ENCODE results near the gene CACNA1C.

Gene CACNA1C

GRCh38 chr12:2456813-2457186, 404.0 kb downstream of the CACNA1C start:
- no peak for DNase-seq (ENCODE audit: low read depth)

DNA sequence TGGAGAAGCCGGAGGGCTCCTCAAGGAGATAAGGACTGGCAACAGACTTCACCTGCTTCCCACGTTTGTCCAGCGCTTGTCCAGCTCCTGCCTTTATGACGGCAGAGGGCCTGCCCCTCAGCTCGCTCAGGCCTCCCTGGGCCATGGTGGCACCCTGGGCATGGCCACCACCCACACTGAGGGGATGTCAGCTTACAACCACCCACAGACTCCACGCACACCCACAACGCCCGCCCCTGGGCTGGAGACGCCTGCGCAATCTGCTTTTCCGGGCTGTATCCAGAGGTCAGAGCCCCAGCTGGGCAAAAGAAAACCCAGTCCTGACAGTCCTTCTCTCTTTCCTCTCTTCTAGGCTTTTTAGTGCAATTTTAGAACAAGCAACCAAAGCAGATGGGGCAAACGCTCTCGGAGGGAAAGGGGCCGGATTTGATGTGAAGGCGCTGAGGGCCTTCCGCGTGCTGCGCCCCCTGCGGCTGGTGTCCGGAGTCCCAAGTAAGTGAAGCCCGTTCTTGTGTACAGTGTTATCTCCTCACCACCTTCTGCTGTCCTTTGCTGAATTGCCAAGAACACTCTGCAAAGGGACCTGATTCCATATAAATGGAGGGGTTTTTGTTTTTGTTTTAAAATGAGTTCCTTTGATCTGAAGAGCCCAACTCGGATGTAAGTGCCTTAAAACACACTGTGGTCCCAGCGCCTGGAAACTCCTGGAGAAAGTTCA, 404.6 kb downstream of the CACNA1C start:
- no peak for DNase-seq (ENCODE audit: low read depth)

DNA sequence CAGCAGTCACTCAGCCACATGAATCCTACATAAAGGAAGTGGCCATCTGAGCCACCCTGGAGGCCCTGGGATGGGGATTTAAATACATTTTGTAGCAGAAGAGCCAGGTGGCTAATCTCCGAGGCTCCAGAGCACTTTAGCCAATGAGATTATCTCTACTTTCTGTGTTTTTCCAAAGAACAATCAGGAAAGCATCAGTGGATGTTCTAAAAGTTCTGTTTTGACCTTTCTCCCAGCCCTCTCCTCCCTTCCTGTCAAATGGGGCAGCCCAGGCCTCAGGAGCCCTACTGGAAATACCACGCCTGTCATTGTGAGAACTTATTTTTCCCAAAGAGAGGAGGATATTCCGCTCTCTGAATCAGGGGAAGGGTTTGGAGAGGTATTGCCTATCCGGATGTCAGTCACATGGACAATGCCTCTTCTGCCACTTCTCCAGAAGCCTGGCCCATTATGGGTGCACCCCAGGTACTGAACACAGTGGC, 405.2 kb downstream of the CACNA1C start:
- no peak for DNase-seq (ENCODE audit: low read depth)

DNA sequence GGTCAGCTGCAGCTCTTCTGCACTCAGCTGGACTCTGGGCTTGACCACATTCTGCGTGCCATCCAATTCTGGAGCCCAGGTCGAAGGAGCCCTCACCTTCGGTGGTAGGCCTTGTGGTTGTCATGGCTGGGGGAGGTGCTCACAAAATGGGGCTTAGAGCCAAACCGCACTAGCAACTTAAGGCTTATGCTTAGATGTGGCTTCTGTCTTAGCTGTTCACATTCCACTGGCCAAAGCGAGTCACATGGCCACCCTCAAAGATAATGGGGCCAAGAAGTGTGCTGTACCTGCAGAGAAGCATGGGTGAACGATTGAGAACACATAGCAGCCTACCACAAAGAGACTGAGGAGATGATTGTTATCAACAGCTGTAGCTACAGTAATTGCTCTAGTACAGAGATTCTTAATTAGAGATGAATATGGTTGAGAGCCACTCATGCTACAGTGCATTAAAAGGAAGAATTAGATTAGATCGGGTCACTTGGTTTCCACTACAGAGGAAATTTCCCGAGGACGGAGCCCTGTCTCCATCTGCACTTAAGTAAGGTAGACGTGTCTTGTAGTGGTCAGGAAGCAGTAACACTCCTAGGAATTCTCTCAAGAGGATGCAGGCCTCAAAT, 407.4 kb downstream of the CACNA1C start:
- DNase-seq (ENCODE audit: low read depth) = no peak

DNA sequence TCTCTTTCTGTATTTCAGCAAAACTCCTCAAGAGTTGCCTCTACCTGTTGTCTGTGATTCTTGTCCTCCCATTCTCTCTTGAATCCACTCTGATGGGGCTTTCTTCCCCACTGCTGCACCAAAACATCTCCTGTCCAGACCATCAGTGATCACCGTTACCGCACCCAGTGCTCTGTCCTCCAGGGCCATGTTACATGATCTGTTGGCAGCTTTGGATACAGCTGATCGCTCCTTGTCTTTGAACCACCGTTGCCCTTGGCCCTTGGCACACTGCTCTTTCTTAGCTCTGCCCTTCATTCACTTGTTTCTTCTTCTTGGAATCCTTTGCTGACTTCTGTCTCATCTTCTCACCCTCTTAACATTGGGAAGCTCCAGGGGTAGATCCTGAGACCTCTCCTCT, 408.3 kb downstream of the CACNA1C start:
- DNase-seq (ENCODE audit: low read depth) = no peak

DNA sequence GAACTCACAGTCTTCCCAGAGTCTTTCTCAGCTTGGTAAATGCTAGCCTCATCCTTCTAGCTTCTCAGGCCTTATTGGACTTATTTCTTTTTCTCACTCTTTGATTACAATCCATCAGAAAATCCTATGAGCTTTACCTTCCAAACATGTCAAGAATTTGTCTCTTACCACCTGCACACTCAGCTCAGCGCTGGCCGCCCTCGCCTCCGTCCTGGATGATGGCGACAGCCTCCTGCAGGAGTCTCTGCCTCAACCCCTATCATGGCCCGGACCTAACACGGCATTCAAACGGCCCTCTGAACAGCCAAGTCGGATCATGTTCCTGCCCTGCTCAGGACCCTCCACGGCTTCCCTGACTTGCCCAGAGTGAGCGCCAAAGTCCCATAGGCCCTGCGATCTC, 408.9 kb downstream of the CACNA1C start:
- DNase-seq (ENCODE audit: low read depth) = no peak

DNA sequence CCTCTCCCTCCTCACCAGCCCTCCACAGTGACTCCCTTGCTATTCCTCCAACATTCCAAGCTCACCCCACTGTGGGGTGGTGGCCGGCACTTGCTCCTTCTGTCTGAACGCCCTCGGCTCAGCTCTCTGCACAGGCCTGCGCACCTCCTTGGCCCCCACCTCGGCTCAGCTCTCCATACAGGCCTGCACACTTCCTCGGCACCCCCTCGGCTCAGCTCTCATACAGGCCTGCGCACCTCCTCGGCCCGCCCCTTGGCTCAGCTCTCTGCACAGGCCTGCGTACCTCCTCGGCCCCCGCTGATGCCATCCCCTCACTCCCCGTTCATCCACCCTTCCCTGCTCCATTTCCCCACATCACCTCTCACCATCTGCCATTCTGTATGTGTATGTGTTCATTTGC, 409.3 kb downstream of the CACNA1C start:
- no peak for DNase-seq (ENCODE audit: low read depth)

- no peak for DNase-seq (ENCODE audit: low read depth)
These were observed 410.9 kb downstream of the CACNA1C start for GRCh38 chr12:2463719-2464118.

GRCh38 chr12:2465681-2466080, 412.9 kb downstream of the CACNA1C start:
- DNase-seq (ENCODE audit: low read depth) = no peak

DNA sequence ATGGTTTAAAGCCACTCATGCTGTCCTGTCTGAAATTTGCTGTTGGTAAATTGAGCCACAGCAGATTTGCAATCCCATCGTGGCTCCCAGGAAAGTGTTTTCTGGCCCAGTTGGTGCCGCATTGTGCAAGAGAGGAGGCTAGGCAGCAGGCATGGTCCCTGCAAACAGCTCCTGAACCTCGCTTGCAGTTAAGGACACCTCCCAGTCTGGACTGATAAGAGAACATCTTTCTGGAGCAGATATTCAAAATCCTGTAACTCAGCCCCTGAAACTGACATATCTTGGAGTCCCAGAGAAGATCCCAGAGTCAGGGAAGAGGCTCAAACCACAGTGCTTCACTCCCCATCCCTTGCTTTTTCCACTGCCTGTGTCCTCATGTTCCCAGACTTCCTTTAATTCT, 413.4 kb downstream of the CACNA1C start:
- DNase-seq (ENCODE audit: low read depth) = no peak

DNA sequence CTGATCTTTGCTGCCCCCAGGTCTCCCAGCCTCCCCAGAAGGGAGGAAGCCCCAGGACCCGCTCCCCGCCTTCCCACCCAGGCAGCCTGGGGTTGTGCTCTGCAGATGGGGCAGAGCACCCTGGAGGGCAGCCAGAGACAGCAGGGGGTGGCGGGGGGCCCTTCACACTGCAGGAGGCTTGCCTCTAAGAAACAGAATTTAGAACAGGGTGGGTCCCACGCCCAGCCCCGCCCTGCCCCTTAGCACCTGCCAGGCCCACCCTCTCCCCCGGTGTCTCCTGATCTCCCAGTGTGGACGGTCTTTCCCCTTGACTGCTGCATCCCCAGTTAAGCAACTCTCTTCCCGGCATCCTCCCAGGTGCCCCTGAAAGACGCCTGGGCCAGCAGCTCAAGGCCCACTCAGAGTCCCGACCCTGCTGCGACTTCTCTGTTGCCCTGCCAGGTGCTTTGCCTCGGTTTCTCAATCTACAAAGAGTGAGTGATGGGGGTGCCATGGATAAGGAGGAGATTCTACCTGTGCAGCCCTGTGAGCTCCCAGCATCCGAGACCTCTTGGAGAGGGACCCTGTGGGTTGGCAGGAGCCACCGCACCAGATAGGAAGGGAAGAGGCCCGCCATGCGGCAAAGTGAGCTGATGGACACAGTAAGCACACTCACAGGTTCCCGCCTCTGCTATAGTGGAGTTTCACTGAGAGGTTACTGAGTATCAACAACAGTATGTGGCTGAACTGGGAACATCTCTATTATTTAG, 414.8 kb downstream of the CACNA1C start:
- no peak for DNase-seq (ENCODE audit: low read depth)

DNA sequence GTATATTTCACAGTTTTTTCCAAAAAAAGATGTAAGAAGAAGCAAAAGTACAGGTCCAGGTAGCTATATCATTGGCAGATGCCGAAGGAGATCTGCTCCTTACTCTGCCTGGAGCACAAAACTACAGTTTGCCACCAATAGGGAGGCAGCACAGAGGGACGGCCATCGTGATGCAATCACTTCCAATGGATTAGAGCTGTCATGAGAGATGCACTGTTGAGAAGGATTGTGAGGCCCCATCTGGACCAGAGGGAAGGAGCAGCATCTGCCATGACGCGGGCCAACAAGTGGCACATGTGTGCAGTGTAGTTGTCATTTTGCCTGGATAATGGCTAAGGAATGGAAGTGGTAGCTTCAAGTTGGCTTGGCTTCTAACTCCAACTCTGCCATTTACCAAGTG, 423.2 kb downstream of the CACNA1C start:
- DNase-seq (ENCODE audit: low read depth) = no peak

DNA sequence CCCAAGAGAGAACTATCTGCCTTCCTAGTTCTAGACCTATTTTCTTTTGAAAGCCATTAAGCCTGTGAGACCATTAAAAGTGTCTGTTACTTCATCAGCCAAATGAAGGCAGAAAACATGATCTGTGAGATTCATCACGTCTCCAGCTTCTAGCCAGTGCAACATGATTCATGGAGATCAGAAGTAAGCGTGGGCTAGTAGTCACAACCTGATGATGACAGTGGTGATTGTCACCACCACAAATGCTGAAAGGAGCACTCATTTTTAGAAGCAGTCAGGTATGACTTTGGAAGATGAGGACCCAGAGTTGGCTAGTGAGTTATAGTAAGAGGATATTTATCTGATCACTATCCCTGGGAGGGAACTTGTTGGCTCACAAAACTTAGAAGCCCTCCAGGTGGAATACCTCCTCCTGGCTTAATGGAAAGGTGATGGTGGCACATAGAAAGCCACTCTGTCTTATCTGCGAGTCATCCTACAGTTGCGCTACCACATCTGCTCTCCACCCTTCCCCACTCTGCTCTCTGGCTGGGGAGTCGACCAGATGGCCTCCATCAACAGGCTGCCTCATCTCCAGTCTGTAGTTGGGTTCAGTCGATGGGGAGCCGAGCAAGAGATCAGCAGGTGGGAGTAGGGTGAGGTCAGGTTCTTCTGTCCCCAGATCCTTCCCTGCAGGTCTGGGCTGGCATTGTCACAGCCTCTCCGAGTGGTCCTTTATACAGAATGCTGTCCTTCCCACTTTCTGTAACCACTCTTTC, 424.4 kb downstream of the CACNA1C start:
- no peak for DNase-seq (ENCODE audit: low read depth)

DNA sequence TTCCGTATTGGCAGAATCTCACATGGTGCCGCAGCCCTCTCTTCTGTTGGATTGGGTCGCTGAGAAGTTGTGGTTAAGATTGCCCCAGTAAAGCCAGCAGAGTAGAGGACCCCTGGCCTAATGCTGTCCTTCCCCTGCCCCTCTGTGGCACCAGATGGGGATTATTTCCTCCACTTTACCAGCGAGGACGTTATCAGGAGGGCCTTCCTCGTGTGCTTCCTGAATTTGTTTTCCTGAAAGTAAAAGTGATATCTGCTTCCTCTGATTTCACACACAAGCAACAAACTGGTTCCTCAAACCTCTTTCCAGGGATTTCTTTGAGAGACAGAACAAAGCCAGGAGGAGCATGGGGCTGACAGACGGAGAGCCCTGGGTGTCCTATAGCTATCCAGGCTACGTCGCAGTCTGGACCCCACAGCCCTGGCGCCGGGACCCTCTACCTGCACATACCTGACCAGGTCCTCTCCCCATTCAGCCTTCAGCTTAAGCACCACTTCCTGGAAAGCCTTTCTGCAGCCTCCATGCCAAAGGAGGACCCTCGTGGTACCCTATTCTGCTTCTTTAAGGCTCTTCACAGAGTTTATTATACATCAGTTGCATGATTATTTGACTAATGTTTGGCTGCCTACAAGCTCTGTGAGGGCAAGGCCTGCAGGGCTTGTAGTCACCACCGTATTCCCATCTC, 427.2 kb downstream of the CACNA1C start:
- DNase-seq (ENCODE audit: low read depth) = no peak

- DNase-seq (ENCODE audit: low read depth) = no peak
These were observed 428.6 kb downstream of the CACNA1C start for GRCh38 chr12:2481346-2481745.

- DNase-seq (ENCODE audit: low read depth) = no peak
These were observed 429.2 kb downstream of the CACNA1C start for GRCh38 chr12:2481951-2482350.

- no peak for DNase-seq (ENCODE audit: low read depth)
These were observed 430.3 kb downstream of the CACNA1C start for GRCh38 chr12:2482938-2483660.

DNA sequence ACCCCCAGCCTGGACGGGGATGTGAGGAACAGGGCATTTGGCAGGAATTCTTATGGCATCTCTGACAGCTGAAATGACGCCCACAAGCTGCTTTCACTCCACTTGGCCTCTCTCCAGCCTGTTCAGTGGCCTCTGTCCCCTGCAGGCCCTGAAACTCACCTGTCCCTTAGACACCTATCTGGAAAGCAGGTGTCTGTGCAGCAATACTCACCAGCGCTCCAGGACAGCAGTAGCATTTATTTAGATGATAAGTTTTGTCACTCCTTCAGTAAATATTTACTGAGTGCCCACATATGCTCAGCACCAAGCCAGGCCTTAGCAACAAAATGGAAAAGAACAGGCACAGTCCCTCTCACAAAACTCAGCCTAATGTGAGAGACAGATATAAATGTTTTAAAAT, 430.9 kb downstream of the CACNA1C start:
- DNase-seq (ENCODE audit: low read depth) = no peak

DNA sequence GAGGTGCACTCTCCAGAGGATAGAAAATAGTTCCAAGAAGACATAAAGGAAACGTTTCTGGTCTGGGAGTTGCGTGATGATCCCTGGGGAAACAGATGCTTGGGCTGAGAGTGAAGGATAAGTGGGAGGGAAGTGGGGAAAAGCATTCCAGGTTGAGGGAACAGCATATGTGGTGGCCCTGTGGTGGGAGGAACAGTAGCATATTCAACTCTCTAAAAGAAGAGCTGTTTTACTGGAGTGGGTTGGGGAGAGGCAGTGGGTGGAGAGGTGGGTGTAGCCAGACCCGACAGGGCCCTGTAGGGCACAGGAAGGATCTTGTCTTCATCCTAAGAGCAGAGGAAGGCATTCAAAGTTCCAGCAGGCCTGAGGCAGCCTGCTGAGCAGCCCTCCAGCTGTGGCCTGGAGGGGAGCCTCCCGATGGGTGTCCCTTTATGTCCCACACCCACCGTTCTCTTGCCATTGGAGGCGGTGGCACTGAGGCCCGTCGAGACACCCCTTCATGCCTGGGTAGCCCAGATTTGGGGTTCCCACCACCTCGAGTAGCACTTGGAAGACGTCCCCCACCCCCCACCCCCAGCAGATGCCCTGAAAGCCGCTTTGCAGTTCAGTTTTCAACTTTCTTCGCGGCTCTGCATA, 431.5 kb downstream of the CACNA1C start:
- DNase-seq (ENCODE audit: low read depth) = no peak

DNA sequence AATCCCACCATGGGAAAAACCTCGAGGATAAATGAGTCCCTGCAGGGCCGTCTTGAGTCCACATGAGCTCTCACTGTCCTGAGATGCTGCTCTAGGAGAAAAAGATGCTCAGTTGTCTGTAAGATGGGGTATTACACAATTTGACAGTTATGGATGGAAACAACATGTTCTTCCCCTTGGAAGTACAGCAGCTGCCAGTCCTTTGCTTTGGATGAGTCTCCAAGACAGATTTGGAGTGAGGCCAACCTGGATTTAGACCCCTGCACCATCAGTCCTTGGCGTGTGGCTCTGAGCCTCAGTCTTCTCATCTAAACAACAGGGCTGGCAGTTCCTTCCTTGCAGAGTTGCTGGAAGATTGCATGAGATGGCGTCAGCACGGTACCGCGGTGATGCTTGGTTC, 432.9 kb downstream of the CACNA1C start:
- no peak for DNase-seq (ENCODE audit: low read depth)

DNA sequence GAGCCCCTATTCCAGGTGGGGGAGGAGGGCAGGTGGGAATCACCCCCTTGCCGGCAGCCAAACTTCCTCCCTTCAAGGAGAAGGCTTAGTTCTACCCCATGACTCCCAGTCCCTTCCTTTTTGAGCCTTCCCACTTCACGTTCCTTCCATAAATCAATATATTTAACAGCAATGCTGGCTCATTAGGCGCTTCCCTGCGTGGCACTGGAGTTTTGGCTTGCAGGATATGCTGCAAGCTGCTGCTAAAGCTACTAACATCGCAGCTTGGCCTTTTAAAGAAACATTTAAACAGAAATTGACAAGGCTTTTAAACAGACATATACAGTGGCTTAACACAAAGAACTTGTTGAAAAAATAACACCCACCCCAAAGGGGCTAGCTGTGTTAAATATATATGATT, 434.0 kb downstream of the CACNA1C start:
- DNase-seq (ENCODE audit: low read depth) = no peak

All from GM04504 (cell line).